Activated CD8-positive, alpha-beta memory T cell treated with anti-CD3 and anti-CD28 coated beads for 48 hours (primary cell): Measurements from ENCODE around the gene KCNQ1.

Source experiments
- DNase-seq, 3 experiments: peaks; one replicate each; pipeline ENCODE4 v3.0.0-alpha.2; 2020; ENCODE audit warnings: low read depth in 2 of 3, low spot score in 2 of 3

KCNQ1 gene

DNA sequence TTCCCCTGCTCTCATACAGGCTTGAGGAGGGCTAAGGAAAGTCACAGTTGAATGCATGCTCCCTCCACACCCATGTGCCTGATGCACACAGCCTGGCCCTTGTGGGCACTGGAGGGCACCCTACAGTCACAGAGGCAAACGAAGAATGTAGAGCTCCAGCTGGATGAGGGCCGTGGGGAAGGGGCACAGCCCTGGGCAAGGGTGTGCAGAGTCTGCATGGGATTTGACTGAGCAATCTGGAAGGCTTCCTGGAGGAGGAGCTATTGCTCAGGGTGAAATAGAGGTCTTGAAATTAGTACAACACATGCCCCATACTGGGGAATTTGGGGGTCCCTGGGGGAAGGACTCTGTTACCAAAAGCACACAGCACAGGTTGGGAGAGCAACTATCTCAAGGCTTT lies 64.0 kb downstream of the KCNQ1 start:
- no peak for DNase-seq

- no peak for DNase-seq
These were observed 64.7 kb downstream of the KCNQ1 start for GRCh38 chr11:2509481-2510001.

GRCh38 chr11:2510626-2511402 lies 66.0 kb downstream of the KCNQ1 start:
- DNase-seq = no peak

DNA sequence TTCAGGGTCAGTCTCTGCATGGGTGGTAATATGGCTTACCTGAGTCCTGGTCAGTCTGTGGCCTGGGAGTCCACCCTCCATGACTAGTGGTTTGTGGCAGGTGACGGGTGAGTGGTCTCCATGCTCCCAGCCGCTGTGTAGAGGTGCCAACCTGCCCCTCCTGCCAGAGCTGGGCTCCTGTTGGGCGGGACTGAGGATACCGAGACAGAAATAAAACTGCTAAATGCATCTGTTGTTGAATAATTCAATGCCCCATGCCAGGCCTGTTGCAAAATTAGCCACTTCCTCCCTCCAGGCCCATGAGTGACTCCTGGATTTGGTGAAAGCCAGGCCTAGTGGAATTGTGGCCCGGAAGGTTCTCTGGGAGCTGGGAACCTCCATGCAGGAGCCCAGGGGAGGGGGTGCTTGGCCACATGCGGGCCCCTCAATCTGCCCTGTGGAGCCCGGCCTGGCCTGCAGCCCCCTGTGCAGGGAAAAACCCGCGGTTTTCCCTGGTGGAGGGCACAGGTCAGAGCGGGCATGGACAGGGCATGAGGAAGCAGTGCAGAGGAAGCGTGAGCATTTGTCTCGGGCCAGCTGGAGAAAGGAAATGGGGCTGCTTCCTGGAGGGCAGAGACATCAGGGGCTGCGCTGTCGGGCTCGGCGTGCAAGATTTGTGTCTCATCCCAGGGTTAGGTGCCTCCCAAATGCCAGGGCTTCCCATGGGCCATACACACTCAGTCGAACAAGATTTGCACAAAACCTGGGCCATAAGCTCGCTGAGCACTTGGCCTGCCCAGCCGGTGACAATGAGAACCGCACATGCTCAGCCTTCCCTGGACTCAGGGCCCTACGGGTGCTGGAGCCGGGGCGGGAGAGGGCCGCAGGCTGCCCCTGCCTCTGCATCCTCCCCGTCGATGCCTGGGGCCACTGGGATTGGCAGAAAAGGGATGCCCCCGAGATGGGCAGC lies 66.9 kb downstream of the KCNQ1 start:
- no peak for DNase-seq

DNA sequence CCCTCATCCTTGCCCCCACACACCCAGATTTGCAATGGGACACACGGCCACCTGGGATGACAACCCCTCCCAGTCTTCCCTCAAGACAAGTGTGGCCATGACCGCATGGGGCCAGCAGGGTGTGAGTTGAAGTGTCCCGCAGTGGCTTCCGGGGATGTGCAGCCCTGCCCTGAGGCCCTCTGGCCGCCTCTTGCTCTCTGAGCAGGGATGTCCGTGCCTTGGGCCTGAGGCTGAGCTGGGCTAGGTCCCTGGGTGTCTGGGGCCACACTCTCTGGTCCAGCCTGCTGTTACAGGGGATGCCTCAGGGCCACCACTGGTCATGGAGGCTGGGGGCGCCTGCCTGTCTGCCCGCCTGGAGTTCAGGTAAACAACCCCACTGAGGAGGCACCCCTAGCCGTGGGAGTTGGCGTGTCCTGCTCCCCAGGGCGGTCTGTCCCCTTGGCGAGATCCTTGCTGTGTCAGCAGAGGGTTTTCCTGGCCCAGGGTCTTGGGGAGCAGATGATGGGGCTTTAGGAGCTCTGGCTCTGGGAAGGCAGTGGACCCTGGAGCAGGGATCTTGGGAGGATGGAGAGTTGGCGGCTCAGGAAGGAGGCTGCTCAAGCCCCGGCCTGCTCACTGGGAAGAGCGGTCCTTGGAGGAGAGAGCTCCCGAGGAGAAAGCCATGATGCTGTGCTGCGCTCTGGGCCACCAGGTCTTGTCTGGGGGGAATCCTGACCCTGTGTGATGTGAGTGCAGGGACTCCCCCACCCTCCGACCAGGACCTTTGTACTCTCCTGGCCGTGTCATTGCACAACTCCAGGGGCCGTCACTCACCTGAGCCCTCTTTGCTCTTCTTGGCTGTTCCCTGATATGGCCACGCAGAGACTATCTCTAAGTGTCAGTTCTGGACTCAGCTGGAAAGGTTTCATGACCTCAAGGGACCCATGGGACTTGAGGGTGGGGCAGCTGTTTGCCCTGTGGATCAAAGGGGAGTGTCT lies 67.9 kb downstream of the KCNQ1 start:
- no peak for DNase-seq

DNA sequence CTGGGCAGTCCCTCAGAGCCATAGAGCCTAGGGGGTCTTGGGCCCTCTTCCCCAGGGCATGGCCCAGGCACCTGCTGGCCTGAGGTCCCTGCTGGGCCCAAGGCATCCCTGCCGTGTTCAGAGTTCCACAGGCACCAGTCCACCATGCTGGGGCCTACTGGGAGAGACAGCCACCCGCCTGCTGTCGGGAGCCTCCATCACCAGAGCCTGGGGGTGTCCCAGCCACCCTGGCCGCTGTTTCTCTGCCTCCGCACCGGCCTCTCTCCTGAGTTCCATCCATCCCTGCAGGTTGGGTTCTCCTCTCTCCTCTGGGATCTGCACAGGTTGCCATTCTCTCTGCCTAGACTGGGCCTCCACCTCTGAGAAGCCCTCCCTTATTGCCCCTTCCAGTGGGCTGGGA lies 68.6 kb downstream of the KCNQ1 start:
- DNase-seq = no peak

DNA sequence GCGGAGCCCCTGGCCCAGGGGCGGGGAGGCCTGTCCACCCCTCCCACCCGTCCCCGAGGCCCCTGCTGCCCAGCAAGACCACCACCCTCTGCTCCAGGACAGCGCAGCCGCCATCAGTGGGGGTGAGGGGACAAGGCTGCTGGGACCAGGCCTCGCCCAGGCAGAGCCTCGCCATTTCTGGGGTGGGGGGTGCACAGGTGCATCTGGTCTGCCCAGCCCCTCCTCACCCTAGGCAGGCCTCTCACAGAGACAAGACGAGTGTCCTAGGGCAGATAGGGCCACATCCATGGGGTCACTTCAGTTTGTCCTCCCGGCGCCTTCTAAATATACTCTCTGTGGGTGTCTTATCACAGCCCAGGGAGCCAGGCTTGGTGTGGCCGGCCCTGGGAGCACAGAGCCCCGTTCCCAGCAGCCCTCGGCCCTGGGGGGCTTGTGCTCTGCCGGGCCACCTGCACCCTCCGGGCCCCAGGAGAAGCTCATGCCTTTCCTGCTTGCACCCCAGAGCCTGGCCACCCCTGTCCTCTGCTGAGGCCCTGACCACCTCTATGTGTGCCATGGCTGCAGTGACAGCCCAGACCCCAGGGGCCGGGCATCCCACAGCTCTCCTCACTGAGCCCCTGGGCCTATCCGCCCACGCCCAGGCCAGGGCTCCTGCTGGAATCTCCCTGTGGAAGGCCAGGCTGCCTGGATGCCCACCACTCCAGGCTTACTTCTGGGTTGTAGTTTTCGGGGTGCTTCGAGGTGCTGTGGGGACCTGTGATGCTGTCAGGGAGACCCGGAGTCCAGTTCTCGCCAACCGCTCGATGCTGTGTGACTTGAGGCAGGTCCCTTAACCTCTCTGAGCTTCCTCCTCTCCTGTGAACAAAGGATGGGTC lies 70.8 kb downstream of the KCNQ1 start:
- DNase-seq = no peak

- DNase-seq = no peak
These were observed 71.6 kb downstream of the KCNQ1 start for GRCh38 chr11:2516276-2517015.

- DNase-seq = no peak
These were observed 72.2 kb downstream of the KCNQ1 start for GRCh38 chr11:2517016-2517385.

GRCh38 chr11:2517386-2518064 lies 72.7 kb downstream of the KCNQ1 start:
- no peak for DNase-seq

DNA sequence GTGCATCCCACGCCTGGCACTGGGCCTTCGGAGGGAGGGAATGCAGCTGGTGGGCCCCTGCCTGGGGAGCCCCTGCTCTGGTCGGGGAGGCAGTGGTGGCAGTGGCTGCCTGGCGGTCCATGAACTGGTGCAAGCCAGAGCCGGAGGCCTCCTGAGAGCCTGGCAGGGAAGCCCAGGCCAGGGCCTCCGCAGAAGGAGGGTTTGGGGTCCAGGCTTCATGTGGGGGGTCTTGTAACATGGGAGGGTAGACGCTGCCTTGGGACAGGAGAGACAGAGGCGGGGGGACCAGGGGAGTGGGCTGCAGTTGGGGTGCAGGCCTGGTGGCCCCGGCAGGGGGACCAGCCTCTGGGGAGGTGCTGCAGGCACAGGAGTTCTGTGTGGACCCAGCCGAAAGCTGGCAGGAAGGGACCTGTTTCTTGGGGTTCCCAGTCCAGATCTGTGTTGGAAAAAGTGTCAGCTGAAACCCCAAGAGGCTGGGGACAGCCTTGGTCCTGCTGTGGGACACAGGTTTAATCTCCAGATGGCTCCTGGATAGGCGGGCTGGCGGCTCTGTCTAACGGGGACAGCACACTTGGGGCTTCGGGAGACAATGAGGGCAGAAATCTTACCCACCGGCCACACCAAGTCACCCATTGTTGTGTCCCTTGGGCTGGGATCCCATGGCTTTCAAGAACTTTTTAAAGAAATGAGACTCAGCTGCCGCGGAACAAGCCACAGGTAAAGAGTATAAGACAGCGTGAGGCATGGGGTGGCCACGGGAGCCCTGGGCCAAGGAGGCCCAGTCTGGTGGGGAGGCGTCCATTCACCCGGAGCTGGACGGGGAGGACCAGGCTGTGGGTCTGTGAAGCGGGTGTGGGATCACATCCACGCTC lies 73.5 kb downstream of the KCNQ1 start:
- DNase-seq = no peak

DNA sequence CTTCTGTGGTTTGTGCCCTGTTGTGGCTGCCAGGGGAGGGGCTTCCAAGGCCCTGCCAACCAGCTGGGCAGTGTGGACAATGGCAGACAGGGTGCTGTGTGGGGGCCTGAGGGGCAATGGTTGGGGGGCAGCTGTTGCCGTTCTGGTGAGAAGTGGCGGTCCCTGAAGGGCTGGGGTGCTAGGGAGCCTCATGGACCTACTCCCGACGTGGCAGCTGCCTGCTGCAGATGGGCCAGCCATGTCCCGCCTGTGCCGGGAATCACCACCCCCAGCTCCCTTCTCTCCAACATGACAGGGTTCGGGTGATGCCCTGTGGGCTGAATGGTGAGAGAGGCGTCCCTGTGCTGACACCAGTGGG lies 74.2 kb downstream of the KCNQ1 start:
- no peak for DNase-seq

DNA sequence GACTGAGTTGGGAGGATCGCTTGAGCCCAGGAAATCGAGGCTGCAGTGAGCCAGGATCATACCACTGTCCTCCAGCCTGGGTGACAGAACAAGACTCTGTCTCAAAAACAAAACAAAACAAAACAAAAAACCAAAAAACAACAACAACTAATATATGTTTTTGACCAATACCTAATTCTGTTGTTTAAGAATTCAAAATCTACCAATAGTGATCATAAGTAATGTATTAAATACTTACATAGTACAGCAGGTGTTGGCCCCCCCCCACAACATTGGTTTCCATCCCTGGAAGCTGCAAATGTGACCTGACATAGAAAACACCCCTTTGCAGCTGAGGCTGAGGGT lies 74.7 kb downstream of the KCNQ1 start:
- no peak for DNase-seq

DNA sequence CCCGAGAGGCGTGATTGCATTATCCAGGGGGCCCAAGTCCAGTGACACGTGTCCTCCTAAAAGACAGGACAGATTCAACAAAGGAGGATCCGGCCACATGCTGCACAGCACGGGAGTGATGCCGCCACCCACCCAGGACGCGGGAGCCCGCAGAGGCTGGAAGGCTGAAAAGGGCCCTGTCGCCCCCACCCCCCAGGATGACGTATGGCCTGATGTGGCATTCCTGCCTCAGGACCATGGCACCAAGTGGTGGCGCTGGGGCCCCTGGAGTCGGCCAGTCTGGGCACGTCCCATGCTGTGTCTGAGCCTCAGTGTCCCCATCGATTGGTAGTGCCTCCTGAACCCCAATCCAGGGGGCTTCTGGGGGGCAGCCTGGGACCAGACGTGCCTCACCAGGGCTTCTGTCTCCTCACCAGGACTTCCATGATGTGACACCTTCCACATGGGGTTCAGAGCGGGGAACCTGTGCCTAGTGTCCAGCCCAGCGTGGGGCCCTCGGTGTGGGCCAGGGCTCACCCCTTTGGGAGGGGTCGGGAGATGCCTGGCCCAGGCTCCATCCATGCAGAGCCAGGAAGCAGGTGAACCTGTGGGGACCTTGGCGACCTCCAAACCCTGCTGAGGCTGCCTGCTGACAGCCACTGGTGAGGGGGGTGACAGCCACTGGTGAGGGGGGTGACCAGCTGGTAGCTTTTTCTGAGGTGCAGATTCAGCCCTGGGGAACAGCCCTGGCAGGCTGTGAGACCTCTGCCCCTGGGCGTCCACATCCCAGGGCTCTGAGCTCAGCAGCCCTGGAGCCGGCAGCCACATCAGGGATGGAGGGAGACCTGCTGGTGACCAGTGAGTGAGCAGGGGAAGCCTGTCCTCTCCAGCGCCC lies 75.3 kb downstream of the KCNQ1 start:
- no peak for DNase-seq

DNA sequence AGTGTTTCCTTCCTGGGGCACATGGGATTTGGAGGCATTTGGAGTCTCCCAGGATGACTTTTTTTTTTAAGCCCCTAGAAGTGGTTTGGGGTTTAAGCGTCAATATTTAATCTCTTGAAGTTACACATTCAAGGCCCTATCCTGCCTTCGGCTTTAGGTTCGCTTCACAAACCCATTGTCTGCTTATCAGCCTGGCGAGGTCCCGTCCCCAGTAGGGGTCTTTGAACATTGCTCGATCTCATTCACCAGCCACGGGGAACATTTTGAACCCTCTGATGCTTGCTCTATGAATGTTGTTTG lies 75.9 kb downstream of the KCNQ1 start:
- DNase-seq = no peak

DNA sequence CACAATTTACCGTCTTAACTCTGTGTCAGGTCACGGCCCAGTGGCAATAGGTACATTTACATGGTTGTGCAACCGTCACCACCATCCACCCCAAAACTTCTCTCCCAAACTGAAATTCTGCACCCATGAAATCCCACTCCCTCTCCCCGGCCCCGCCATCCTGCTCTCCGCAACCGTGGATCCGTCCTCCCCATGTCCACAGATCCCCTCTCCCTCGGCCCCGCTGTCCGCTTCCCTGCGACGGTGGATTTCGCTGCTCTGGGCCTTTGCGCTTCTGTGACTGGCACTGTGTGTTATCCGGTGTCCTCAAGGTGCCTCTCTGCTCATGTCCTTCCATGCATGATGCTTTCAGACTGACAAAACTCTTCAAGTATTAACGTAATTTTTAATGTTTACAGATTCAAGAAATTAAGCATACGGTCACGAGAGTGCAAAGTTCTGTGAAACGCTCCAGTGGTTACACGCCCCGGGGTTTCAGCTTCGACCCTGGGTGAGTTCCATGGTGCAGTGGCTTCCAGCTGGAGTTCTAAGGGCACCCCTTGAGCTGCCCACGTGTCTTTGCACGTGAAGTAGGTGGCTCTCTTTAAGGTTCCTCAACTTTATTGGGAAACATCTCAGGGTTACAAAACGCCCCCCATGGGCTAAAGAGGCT lies 76.4 kb downstream of the KCNQ1 start:
- DNase-seq = no peak
